ENCODE measurements around the gene ZNF407.

Gene ZNF407

DNA sequence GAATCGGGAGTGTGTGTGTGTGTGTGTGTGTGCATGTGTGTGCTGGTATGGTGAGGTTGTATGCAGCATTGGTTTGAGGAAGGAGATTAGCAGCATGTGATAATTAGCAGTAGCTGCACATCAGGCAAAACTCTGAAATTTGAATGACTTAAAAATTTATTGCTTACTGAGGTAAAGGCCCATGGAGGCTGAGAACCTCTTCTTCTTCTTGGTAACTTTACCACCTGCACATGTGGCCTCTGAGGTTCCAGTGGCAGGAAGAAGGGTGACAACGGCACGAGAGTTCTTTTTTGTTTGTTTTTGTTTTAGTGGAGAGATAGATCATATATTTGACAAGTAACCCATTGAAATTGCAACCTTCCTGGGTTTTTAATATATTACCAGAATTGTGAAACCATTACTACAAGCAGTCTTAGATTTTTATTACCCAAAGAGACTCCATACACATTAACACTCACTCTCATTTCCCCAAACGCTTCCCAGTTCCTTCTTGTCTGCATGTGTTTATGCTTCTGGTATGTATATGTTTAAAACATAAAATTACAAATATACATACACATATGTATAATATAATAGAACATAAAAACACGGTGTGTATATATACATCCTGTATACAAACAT, 319.2 kb downstream of the ZNF407 start:
- no peaks in the 10 kb centered on the region for H3K9me3 ChIP-seq (ENCODE audit: control insufficient read depth, insufficient read depth, low read depth, low read length)
- no peak for TF ChIP-seq ZNF513 (tag by site-specific recombination; IDR thresholded peaks at IDR 0.05)
- TF ChIP-seq ZBTB20 (tag by site-specific recombination; IDR thresholded peaks at IDR 0.05), result no peak
- TF ChIP-seq ZNF248 (tag by site-specific recombination; IDR thresholded peaks at IDR 0.05), result no peak
- TF ChIP-seq, protein P1, sequence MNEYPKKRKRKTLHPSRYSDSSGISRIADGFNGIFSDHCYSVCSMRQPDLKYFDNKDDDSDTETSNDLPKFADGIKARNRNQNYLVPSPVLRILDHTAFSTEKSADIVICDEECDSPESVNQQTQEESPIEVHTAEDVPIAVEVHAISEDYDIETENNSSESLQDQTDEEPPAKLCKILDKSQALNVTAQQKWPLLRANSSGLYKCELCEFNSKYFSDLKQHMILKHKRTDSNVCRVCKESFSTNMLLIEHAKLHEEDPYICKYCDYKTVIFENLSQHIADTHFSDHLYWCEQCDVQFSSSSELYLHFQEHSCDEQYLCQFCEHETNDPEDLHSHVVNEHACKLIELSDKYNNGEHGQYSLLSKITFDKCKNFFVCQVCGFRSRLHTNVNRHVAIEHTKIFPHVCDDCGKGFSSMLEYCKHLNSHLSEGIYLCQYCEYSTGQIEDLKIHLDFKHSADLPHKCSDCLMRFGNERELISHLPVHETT (tag by site-specific recombination; IDR thresholded peaks at IDR 0.05), result no peak
- no peak for TF ChIP-seq TCF7L2 (IDR thresholded peaks at IDR 0.05; ENCODE audit: borderline replicate concordance, low read depth, low read length)
- TF ChIP-seq KLF10 (tag by site-specific recombination; IDR thresholded peaks at IDR 0.05), result no peak
- TF ChIP-seq ZBTB17 (tag by site-specific recombination; IDR thresholded peaks at IDR 0.05), result no peak
- no peak for TF ChIP-seq ZNF26 (tag by site-specific recombination; IDR thresholded peaks at IDR 0.05)
- no peak for TF ChIP-seq GLIS2 (tag by site-specific recombination; IDR thresholded peaks at IDR 0.05)
- no peak for TF ChIP-seq ZNF791 (tag by site-specific recombination; IDR thresholded peaks at IDR 0.05)
- H3K27ac ChIP-seq (ENCODE audit: extremely low read depth, low read depth, low read length), result no peak overlapping the region
- no peaks in the 10 kb centered on the region for H3K36me3 ChIP-seq (ENCODE audit: control insufficient read depth in 2 of 2, insufficient read depth in 1 of 2, low read length in 2 of 2)
- POLR2A ChIA-PET, result no interaction called here
- CTCF ChIA-PET, result no interaction called here
- H3K4me3 ChIP-seq (ENCODE audit: low read depth, low read length), result no peak overlapping the region
- peaks cover 11% of the 10 kb centered on the region; the same call in 1 of the 2 replicates for H3K4me1 ChIP-seq (ENCODE audit: control insufficient read depth, insufficient read depth, low read length)

- no peaks in the 10 kb centered on the region for H3K36me3 ChIP-seq (ENCODE audit: control insufficient read depth in 2 of 2, insufficient read depth in 1 of 2, low read length in 2 of 2)
- H3K9me3 ChIP-seq (ENCODE audit: control insufficient read depth, insufficient read depth, low read depth, low read length), result no peaks in the 10 kb centered on the region
- ChIA-PET POLR2A (no interaction called here), CTCF (interaction anchor here (0.6 kb wide), 1 partner anchor 127 kb away, joined by 3 read pairs; no protein-coding TSS in a partner anchor)
- H3K4me1 ChIP-seq (ENCODE audit: control insufficient read depth, insufficient read depth, low read length), result peaks cover 11% of the 10 kb centered on the region; the same call in 1 of the 2 replicates
- H3K4me3 ChIP-seq (ENCODE audit: low read depth, low read length), result no peak overlapping the region
- H3K27ac ChIP-seq (ENCODE audit: extremely low read depth, low read depth, low read length), result no peak overlapping the region
- TF ChIP-seq ZNF529 (tag by site-specific recombination; IDR thresholded peaks at IDR 0.05; ENCODE audit: insufficient replicate concordance) (no peak), ZXDB (tag by site-specific recombination; IDR thresholded peaks at IDR 0.05) (no peak), ZNF580 (tag by site-specific recombination; IDR thresholded peaks at IDR 0.05) (no peak), ZNF610 (tag by site-specific recombination; IDR thresholded peaks at IDR 0.05; ENCODE audit: borderline replicate concordance) (no peak), ZFP69B (tag by site-specific recombination; IDR thresholded peaks at IDR 0.05) (no peak), ZNF239 (tag by site-specific recombination; IDR thresholded peaks at IDR 0.05) (no peak), ZNF394 (tag by site-specific recombination; IDR thresholded peaks at IDR 0.05; ENCODE audit: borderline replicate concordance) (no peak), ZNF561 (tag by site-specific recombination; IDR thresholded peaks at IDR 0.05; ENCODE audit: borderline replicate concordance) (no peak), ZNF518A (tag by site-specific recombination; conservative IDR thresholded peaks at IDR 0.05; ENCODE audit: low read depth) (no peak)
- TF ChIP-seq, protein P2, sequence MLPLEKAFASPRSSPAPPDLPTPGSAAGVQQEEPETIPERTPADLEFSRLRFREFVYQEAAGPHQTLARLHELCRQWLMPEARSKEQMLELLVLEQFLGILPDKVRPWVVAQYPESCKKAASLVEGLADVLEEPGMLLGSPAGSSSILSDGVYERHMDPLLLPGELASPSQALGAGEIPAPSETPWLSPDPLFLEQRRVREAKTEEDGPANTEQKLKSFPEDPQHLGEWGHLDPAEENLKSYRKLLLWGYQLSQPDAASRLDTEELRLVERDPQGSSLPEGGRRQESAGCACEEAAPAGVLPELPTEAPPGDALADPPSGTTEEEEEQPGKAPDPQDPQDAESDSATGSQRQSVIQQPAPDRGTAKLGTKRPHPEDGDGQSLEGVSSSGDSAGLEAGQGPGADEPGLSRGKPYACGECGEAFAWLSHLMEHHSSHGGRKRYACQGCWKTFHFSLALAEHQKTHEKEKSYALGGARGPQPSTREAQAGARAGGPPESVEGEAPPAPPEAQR (tag by site-specific recombination; IDR thresholded peaks at IDR 0.05), result no peak
- TF ChIP-seq, protein P3, sequence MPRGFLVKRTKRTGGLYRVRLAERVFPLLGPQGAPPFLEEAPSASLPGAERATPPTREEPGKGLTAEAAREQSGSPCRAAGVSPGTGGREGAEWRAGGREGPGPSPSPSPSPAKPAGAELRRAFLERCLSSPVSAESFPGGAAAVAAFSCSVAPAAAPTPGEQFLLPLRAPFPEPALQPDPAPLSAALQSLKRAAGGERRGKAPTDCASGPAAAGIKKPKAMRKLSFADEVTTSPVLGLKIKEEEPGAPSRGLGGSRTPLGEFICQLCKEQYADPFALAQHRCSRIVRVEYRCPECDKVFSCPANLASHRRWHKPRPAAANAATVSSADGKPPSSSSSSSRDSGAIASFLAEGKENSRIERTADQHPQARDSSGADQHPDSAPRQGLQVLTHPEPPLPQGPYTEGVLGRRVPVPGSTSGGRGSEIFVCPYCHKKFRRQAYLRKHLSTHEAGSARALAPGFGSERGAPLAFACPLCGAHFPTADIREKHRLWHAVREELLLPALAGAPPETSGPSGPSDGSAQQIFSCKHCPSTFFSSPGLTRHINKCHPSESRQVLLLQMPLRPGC (tag by site-specific recombination; IDR thresholded peaks at IDR 0.05), result no peak
These were observed 320.7 kb downstream of the ZNF407 start for GRCh38 chr18:74918276-74918790.

Data from HEK293 (cell line).